ENCODE measurements around the gene NUDT7.
A peak's percentile ranks its signal among the peaks of the same experiment; 100 is the strongest.

Gene NUDT7

DNA sequence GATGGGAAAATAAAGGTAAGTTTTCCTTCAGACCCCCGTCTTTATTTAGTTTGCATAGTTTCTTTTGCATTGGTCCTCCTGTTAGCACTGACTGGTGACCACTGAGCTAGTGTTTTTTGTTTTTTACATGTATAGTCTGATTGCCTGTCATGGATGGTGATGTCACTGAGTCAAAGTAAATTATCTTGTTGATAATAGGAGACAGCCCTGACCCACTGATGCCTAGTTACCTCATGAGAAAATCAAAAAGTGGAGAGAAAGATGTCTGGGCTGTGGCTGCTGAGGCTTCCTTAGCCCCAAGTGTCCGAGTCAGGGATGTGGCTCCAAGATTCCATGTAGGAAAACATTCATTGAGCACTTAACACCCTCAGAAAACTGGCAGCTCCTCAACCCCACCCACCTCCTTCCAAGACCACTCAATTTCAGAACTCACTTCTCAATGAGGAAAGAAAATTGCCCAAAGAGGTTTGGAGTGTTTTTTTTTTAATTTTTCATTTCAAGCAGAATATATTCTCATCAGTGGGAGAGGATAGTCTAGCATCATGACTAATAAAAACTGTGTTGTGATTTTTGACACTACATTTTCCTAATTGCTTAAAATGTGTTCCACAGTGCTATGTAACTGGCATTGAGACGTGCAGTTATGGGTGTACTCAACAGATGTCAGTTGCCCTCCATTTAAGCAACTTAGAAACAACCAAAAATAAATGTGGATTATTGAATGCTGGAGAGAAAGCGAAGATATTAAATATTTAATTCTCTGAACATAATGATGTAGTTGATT is 38.7 kb upstream of the NUDT7 start:
- WGBS (ENCODE audit: extremely low coverage, insufficient coverage, insufficient read length) = no CpG with 5 or more reads among the region's 4 CpGs
- no peak overlapping the region for H2BK12ac ChIP-seq (ENCODE audit: low read length)
- H2BK120ac ChIP-seq (ENCODE audit: insufficient read depth, low read length, poor library complexity) = peak overlapping the region; percentile 43
- H3K36me3 ChIP-seq (ENCODE audit: control insufficient read depth in 1 of 2, insufficient read depth in 2 of 2, low read length in 2 of 2) = no peaks in the 10 kb centered on the region
- no peak overlapping the region for H3K4me2 ChIP-seq (ENCODE audit: low read length)
- no peak overlapping the region for H2BK5ac ChIP-seq (ENCODE audit: low read depth, low read length, poor library complexity)
- H4K91ac ChIP-seq (ENCODE audit: low read depth, low read length) = no peak overlapping the region
- H2AFZ ChIP-seq (ENCODE audit: insufficient read depth, low read length, poor library complexity) = no peak overlapping the region
- no peak overlapping the region for H4K12ac ChIP-seq (ENCODE audit: low read depth, low read length)
- no peak overlapping the region for H3K4ac ChIP-seq (ENCODE audit: low read depth, low read length)
- H3K4me3 ChIP-seq (ENCODE audit: low read depth, low read length) = no peak overlapping the region
- H3K79me2 ChIP-seq (ENCODE audit: control insufficient read depth, insufficient read depth, low read length, poor library complexity) = no peaks in the 10 kb centered on the region
- H3K27ac ChIP-seq (ENCODE audit: low read depth, low read length) = no peak overlapping the region
- no peak overlapping the region for H4K8ac ChIP-seq (ENCODE audit: low read depth, low read length)
- no peak overlapping the region for H3K14ac ChIP-seq (ENCODE audit: low read length)
- DNase-seq = no peak
- H3K9me3 ChIP-seq (ENCODE audit: insufficient read depth, low read depth, low read length) = no peaks in the 10 kb centered on the region
- no peak overlapping the region for H2AK5ac ChIP-seq (ENCODE audit: low read length)
- no peaks in the 10 kb centered on the region for H3K4me1 ChIP-seq (ENCODE audit: control insufficient read depth in 1 of 2, insufficient read depth in 2 of 2, low read length in 2 of 2)
- no peaks in the 10 kb centered on the region for H3K27me3 ChIP-seq (ENCODE audit: insufficient read depth, low read length)
- no peak overlapping the region for H3K9ac ChIP-seq (ENCODE audit: low read length)
- H3K18ac ChIP-seq (ENCODE audit: low read length) = no peak overlapping the region
- H3K79me1 ChIP-seq (ENCODE audit: low read length) = no peaks in the 10 kb centered on the region
- no peak overlapping the region for H3K23ac ChIP-seq (ENCODE audit: low read length)

DNA sequence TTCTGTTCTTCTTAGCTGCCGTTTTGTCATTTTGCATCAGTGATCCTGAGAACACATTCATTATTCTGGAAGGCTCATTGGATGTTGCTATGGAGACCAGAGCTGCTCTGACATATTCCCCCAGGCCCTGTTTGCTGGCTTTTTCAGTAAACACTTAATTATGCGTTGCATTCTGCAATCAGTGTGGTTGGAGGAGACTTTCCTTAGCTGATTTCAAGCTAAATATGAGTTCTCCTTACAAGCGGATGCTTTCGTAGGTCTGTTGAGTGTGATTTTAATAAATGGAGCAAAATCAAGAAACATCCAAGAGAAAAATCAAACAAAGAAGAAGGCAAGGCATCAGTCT is 38.2 kb upstream of the NUDT7 start:
- H2AK5ac ChIP-seq (ENCODE audit: low read length) = no peak overlapping the region
- no peak overlapping the region for H3K4me2 ChIP-seq (ENCODE audit: low read length)
- H3K4ac ChIP-seq (ENCODE audit: low read depth, low read length) = no peak overlapping the region
- no peak overlapping the region for H3K9ac ChIP-seq (ENCODE audit: low read length)
- no peak overlapping the region for H2BK120ac ChIP-seq (ENCODE audit: insufficient read depth, low read length, poor library complexity)
- no CpG with 5 or more reads among the region's 4 CpGs for WGBS (ENCODE audit: extremely low coverage, insufficient coverage, insufficient read length)
- no peaks in the 10 kb centered on the region for H3K36me3 ChIP-seq (ENCODE audit: control insufficient read depth in 1 of 2, insufficient read depth in 2 of 2, low read length in 2 of 2)
- H3K4me1 ChIP-seq (ENCODE audit: control insufficient read depth in 1 of 2, insufficient read depth in 2 of 2, low read length in 2 of 2) = no peaks in the 10 kb centered on the region
- no peak overlapping the region for H2BK12ac ChIP-seq (ENCODE audit: low read length)
- no peaks in the 10 kb centered on the region for H3K27me3 ChIP-seq (ENCODE audit: insufficient read depth, low read length)
- no peak overlapping the region for H3K23ac ChIP-seq (ENCODE audit: low read length)
- no peak overlapping the region for H2AFZ ChIP-seq (ENCODE audit: insufficient read depth, low read length, poor library complexity)
- DNase-seq = peak in 1 of 2 donors; percentile 75
- H3K9me3 ChIP-seq (ENCODE audit: insufficient read depth, low read depth, low read length) = no peaks in the 10 kb centered on the region
- H4K91ac ChIP-seq (ENCODE audit: low read depth, low read length) = no peak overlapping the region
- no peak overlapping the region for H4K12ac ChIP-seq (ENCODE audit: low read depth, low read length)
- H3K18ac ChIP-seq (ENCODE audit: low read length) = no peak overlapping the region
- no peak overlapping the region for H3K4me3 ChIP-seq (ENCODE audit: low read depth, low read length)
- no peaks in the 10 kb centered on the region for H3K79me1 ChIP-seq (ENCODE audit: low read length)
- no peak overlapping the region for H4K8ac ChIP-seq (ENCODE audit: low read depth, low read length)
- H3K79me2 ChIP-seq (ENCODE audit: control insufficient read depth, insufficient read depth, low read length, poor library complexity) = no peaks in the 10 kb centered on the region
- H3K27ac ChIP-seq (ENCODE audit: low read depth, low read length) = no peak overlapping the region
- no peak overlapping the region for H3K14ac ChIP-seq (ENCODE audit: low read length)
- H2BK5ac ChIP-seq (ENCODE audit: low read depth, low read length, poor library complexity) = no peak overlapping the region

DNA sequence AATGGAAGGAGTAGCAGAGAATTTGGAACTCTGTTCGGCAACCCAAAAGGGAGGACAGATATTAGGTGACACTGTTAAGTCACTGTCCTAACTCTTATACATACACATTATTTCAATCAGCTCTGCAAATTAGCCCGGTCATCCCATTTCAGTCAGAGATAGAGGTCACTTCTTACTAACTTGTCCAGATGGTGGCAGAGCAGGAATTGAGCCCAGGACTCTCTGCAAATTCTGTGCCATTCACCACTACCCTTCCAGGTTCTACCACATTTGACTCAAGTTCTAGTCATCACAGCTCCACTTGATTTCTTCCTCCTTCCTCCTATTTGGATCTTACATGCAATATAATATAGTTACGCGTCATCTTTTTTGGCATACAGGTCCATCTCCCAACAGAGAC is 35.9 kb upstream of the NUDT7 start:
- no peak overlapping the region for H3K4ac ChIP-seq (ENCODE audit: low read depth, low read length)
- no peak overlapping the region for H2BK5ac ChIP-seq (ENCODE audit: low read depth, low read length, poor library complexity)
- H2AK5ac ChIP-seq (ENCODE audit: low read length) = no peak overlapping the region
- H4K8ac ChIP-seq (ENCODE audit: low read depth, low read length) = no peak overlapping the region
- H3K9ac ChIP-seq (ENCODE audit: low read length) = no peak overlapping the region
- H3K27me3 ChIP-seq (ENCODE audit: insufficient read depth, low read length) = no peaks in the 10 kb centered on the region
- no peaks in the 10 kb centered on the region for H3K79me1 ChIP-seq (ENCODE audit: low read length)
- no peak overlapping the region for H3K27ac ChIP-seq (ENCODE audit: low read depth, low read length)
- H3K36me3 ChIP-seq (ENCODE audit: control insufficient read depth in 1 of 2, insufficient read depth in 2 of 2, low read length in 2 of 2) = no peaks in the 10 kb centered on the region
- no peaks in the 10 kb centered on the region for H3K79me2 ChIP-seq (ENCODE audit: control insufficient read depth, insufficient read depth, low read length, poor library complexity)
- H3K9me3 ChIP-seq (ENCODE audit: insufficient read depth, low read depth, low read length) = no peaks in the 10 kb centered on the region
- no peaks in the 10 kb centered on the region for H3K4me1 ChIP-seq (ENCODE audit: control insufficient read depth in 1 of 2, insufficient read depth in 2 of 2, low read length in 2 of 2)
- no peak overlapping the region for H3K14ac ChIP-seq (ENCODE audit: low read length)
- H2AFZ ChIP-seq (ENCODE audit: insufficient read depth, low read length, poor library complexity) = no peak overlapping the region
- no peak for DNase-seq
- H4K91ac ChIP-seq (ENCODE audit: low read depth, low read length) = no peak overlapping the region
- no peak overlapping the region for H2BK12ac ChIP-seq (ENCODE audit: low read length)
- no peak overlapping the region for H2BK120ac ChIP-seq (ENCODE audit: insufficient read depth, low read length, poor library complexity)
- H4K12ac ChIP-seq (ENCODE audit: low read depth, low read length) = no peak overlapping the region
- H3K4me3 ChIP-seq (ENCODE audit: low read depth, low read length) = no peak overlapping the region
- H3K23ac ChIP-seq (ENCODE audit: low read length) = no peak overlapping the region
- H3K18ac ChIP-seq (ENCODE audit: low read length) = no peak overlapping the region
- WGBS (ENCODE audit: extremely low coverage, insufficient coverage, insufficient read length) = no CpG with 5 or more reads among the region's 4 CpGs
- H3K4me2 ChIP-seq (ENCODE audit: low read length) = no peak overlapping the region

DNA sequence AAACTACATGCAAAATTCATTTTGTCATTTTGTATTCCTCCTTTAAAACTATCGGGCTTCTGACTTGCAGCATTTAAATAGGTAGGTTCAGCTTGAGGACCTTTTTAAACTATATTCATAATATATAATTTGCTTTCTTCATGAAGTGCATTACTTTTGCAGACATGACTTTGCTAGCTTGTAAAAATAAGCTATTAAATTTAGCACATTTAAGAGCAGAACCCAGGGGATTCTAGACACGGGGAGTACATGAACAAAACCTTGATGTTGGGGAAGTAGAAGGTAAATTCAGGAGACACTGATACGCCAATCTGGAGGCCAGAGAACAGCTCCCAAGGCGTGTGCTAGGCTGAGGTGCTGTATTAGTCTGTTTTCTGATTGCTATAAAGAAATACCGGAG is 32.3 kb upstream of the NUDT7 start:
- Histone ChIP-seq H3K27me3 (ENCODE audit: insufficient read depth, low read length) (no peaks in the 10 kb centered on the region), H3K9me3 (ENCODE audit: insufficient read depth, low read depth, low read length) (no peaks in the 10 kb centered on the region), H2AK5ac (ENCODE audit: low read length) (no peak overlapping the region), H3K79me1 (ENCODE audit: low read length) (no peaks in the 10 kb centered on the region), H3K4me3 (ENCODE audit: low read depth, low read length) (no peak overlapping the region), H4K91ac (ENCODE audit: low read depth, low read length) (no peak overlapping the region), H3K79me2 (ENCODE audit: control insufficient read depth, insufficient read depth, low read length, poor library complexity) (no peaks in the 10 kb centered on the region), H4K8ac (ENCODE audit: low read depth, low read length) (no peak overlapping the region), H3K9ac (ENCODE audit: low read length) (no peak overlapping the region), H3K4me1 (ENCODE audit: control insufficient read depth in 1 of 2, insufficient read depth in 2 of 2, low read length in 2 of 2) (no peaks in the 10 kb centered on the region), H2BK5ac (ENCODE audit: low read depth, low read length, poor library complexity) (no peak overlapping the region), H2BK120ac (ENCODE audit: insufficient read depth, low read length, poor library complexity) (no peak overlapping the region), H3K23ac (ENCODE audit: low read length) (no peak overlapping the region), H4K12ac (ENCODE audit: low read depth, low read length) (no peak overlapping the region), H3K4me2 (ENCODE audit: low read length) (no peak overlapping the region), H2BK12ac (ENCODE audit: low read length) (no peak overlapping the region), H3K36me3 (ENCODE audit: control insufficient read depth in 1 of 2, insufficient read depth in 2 of 2, low read length in 2 of 2) (no peaks in the 10 kb centered on the region), H3K18ac (ENCODE audit: low read length) (no peak overlapping the region), H3K14ac (ENCODE audit: low read length) (no peak overlapping the region), H3K27ac (ENCODE audit: low read depth, low read length) (no peak overlapping the region), H3K4ac (ENCODE audit: low read depth, low read length) (no peak overlapping the region), H2AFZ (ENCODE audit: insufficient read depth, low read length, poor library complexity) (no peak overlapping the region)
- DNase-seq = no peak
- no CpG with 5 or more reads among the region's 5 CpGs for WGBS (ENCODE audit: extremely low coverage, insufficient coverage, insufficient read length)

Measured in trophoblast cell (in vitro differentiated cells and primary cell).